Loucy (cell line): ENCODE data around the gene RAC3.

Source experiments
- H2AFZ ChIP-seq: fragments of 200-600 bp; sonication (generic); 2 replicates; pipeline ENCODE4 v1.6.0; 2016; ENCODE audit warnings: antibody characterized with exemption, mild to moderate bottlenecking, low read length, moderate library complexity
- H3F3A ChIP-seq: fragments of 200-600 bp; 2 replicates; pipeline ENCODE4 v1.6.0; 2016; ENCODE audit warnings: antibody characterized with exemption, low read depth, mild to moderate bottlenecking
- H3K27me3 ChIP-seq: fragments of 200-600 bp; sonication (generic); 2 replicates; pipeline ENCODE4 v1.6.1; 2014; ENCODE audit warnings: low read length, mild to moderate bottlenecking; ENCODE audit not compliant: insufficient read depth, poor library complexity, severe bottlenecking
- H3K36me3 ChIP-seq: fragments of 200-600 bp; sonication (generic); 2 replicates; pipeline ENCODE4 v1.6.1; 2016; ENCODE audit warnings: low read length; ENCODE audit not compliant: insufficient read depth
- H3K4me1 ChIP-seq: fragments of 200-600 bp; sonication (generic); 2 replicates; pipeline ENCODE4 v1.5.1; 2014; ENCODE audit warnings: low read length, mild to moderate bottlenecking; ENCODE audit not compliant: insufficient read depth, poor library complexity, severe bottlenecking
- H3K4me2 ChIP-seq: fragments of 200-600 bp; sonication (generic); 2 replicates; pipeline ENCODE4 v1.6.0; 2014; ENCODE audit warnings: antibody characterized with exemption, low read length, low read depth, mild to moderate bottlenecking; ENCODE audit not compliant: poor library complexity, severe bottlenecking
- H3K4me3 ChIP-seq: fragments of 200-600 bp; sonication (generic); 2 replicates; pipeline ENCODE4 v1.5.1; 2014; ENCODE audit warnings: low read length, mild to moderate bottlenecking, mixed read lengths; ENCODE audit not compliant: poor library complexity, severe bottlenecking
- H3K79me2 ChIP-seq: fragments of 200-600 bp; sonication (generic); 2 replicates; pipeline ENCODE4 v1.6.1; 2014; ENCODE audit warnings: low read length; ENCODE audit not compliant: insufficient read depth
- H3K9ac ChIP-seq: fragments of 200-600 bp; sonication (generic); 2 replicates; pipeline ENCODE4 v1.6.0; 2014; ENCODE audit warnings: mild to moderate bottlenecking, low read depth, low read length, moderate library complexity; ENCODE audit not compliant: poor library complexity, severe bottlenecking
- H3K9me2 ChIP-seq: fragments of 200-600 bp; sonication (generic); replicated peaks from 2 replicates; pipeline ENCODE4 v1.6.1; 2016; ENCODE audit warnings: low read depth, low read length, mixed read lengths
- H3K9me3 ChIP-seq: fragments of 200-600 bp; sonication (generic); 2 replicates; pipeline ENCODE4 v1.6.1; 2014; ENCODE audit warnings: mild to moderate bottlenecking, antibody characterized with exemption, low read length, low read depth; ENCODE audit not compliant: insufficient read depth
- H4K20me1 ChIP-seq: fragments of 200-600 bp; sonication (generic); 2 replicates; pipeline ENCODE4 v1.6.0; 2014; ENCODE audit warnings: antibody characterized with exemption, low read length, mild to moderate bottlenecking; ENCODE audit not compliant: insufficient read depth, poor library complexity, severe bottlenecking
- CTCF ChIP-seq: fragments of 200-600 bp; sonication (generic); conservative IDR thresholded peaks from 2 replicates; pipeline ENCODE4 v1.5.1; 2014; ENCODE audit warnings: mild to moderate bottlenecking, antibody characterized with exemption, low read length
- EZH2phosphoT487 ChIP-seq: fragments of 200-600 bp; IDR thresholded peaks from 2 replicates; pipeline ENCODE4 v1.6.1; 2018; ENCODE audit warnings: antibody characterized with exemption, mild to moderate bottlenecking, moderate library complexity, borderline replicate concordance

RAC3 gene

GRCh38 chr17:82055023-82055964 is 23.8 kb downstream of the RAC3 start:
- peaks cover 34% of the 10 kb centered on the region; the same call in 1 of the 2 replicates for H3K36me3 ChIP-seq
- TF ChIP-seq EZH2phosphoT487: no peak
- no peak for TF ChIP-seq CTCF
- H4K20me1 ChIP-seq: peaks cover 11% of the 10 kb centered on the region
- H3K4me2 ChIP-seq: no peak overlapping the region
- H3K9ac ChIP-seq: no peak overlapping the region
- no peaks in the 10 kb centered on the region for H3F3A ChIP-seq
- peaks cover 18% of the 10 kb centered on the region for H3K4me1 ChIP-seq
- no peaks in the 10 kb centered on the region for H3K27me3 ChIP-seq
- no peaks in the 10 kb centered on the region for H3K9me2 ChIP-seq
- no peaks in the 10 kb centered on the region for H3K9me3 ChIP-seq
- H2AFZ ChIP-seq: no peak overlapping the region
- peaks cover 28% of the 10 kb centered on the region for H3K79me2 ChIP-seq
- no peak overlapping the region for H3K4me3 ChIP-seq

GRCh38 chr17:82055965-82056728 is 24.7 kb downstream of the RAC3 start:
- Histone ChIP-seq H2AFZ (no peak overlapping the region), H4K20me1 (peaks cover 11% of the 10 kb centered on the region), H3K4me1 (peaks cover 15% of the 10 kb centered on the region), H3K79me2 (peaks cover 21% of the 10 kb centered on the region), H3K36me3 (peaks cover 34% of the 10 kb centered on the region; the same call in 1 of the 2 replicates), H3K9me3 (no peaks in the 10 kb centered on the region), H3K9me2 (no peaks in the 10 kb centered on the region), H3K4me3 (no peak overlapping the region), H3K27me3 (no peaks in the 10 kb centered on the region), H3K9ac (no peak overlapping the region), H3F3A (no peaks in the 10 kb centered on the region), H3K4me2 (no peak overlapping the region)
- TF ChIP-seq CTCF (no peak), EZH2phosphoT487 (no peak)

GRCh38 chr17:82056729-82057621 is 25.5 kb downstream of the RAC3 start:
- H3K4me3 ChIP-seq: no peak overlapping the region
- peaks cover 15% of the 10 kb centered on the region for H3K4me1 ChIP-seq
- no peak overlapping the region for H3K4me2 ChIP-seq
- no peak overlapping the region for H2AFZ ChIP-seq
- H3K27me3 ChIP-seq: no peaks in the 10 kb centered on the region
- TF ChIP-seq EZH2phosphoT487 (no peak), CTCF (no peak)
- peaks cover 34% of the 10 kb centered on the region; the same call in 1 of the 2 replicates for H3K36me3 ChIP-seq
- no peak overlapping the region for H3K9ac ChIP-seq
- no peaks in the 10 kb centered on the region for H3K9me2 ChIP-seq
- no peaks in the 10 kb centered on the region for H3K9me3 ChIP-seq
- peaks cover 11% of the 10 kb centered on the region for H4K20me1 ChIP-seq
- H3F3A ChIP-seq: no peaks in the 10 kb centered on the region
- peaks cover 19% of the 10 kb centered on the region for H3K79me2 ChIP-seq
